WTC11 (cell line): ENCODE results near the gene A4GNT. TPM values are rescaled to one million over a fixed set of nuclear protein-coding genes. Genes with fewer than 3 reads are reported as not detected.

Experiments used
- ATAC-seq: fragments of 200-7000 bp; cut with Tn5 transposase; 2 replicates; pipeline ENCODE4 v1.10.0; 2021; ENCODE audit warnings: mild to moderate bottlenecking, moderate library complexity
- CTCF ChIA-PET: fragments of 300-600 bp; sonication (Branson Sonifier 250); formaldehyde crosslinking; loops from one replicate; lab custom pipeline; 2021; ENCODE audit warnings: antibody characterized with exemption; lab: Charles Lee
- POLR2A ChIA-PET: fragments of 350-600 bp; sonication (Branson Sonifier 250); formaldehyde crosslinking; loops from one replicate; lab custom pipeline; 2021; ENCODE audit warnings: antibody characterized with exemption; lab: Charles Lee
- DNase-seq: peaks from one replicate; pipeline ENCODE4 v3.0.0; 2021; ENCODE audit warnings: low spot score
- H3K27ac Mint-ChIP-seq: 2 replicates; pipeline ENCODE4 v1.8.0; 2021; ENCODE audit warnings: mixed read lengths
- H3K27me3 Mint-ChIP-seq: 2 replicates; pipeline ENCODE4 v1.8.0; 2021; ENCODE audit warnings: low read depth, mild to moderate bottlenecking, moderate library complexity, mixed read lengths
- H3K36me3 Mint-ChIP-seq: 2 replicates; pipeline ENCODE4 v1.8.0; 2021; ENCODE audit warnings: mixed read lengths
- H3K4me1 Mint-ChIP-seq: 2 replicates; pipeline ENCODE4 v1.8.0; 2022; ENCODE audit warnings: mixed read lengths
- H3K4me3 Mint-ChIP-seq: 2 replicates; pipeline ENCODE4 v1.8.0; 2021; ENCODE audit warnings: mild to moderate bottlenecking, moderate library complexity, mixed read lengths
- H3K9me3 Mint-ChIP-seq: 2 replicates; pipeline ENCODE4 v1.8.0; 2021; ENCODE audit warnings: mixed read lengths
- AFF4 ChIP-seq: sonication (generic); formaldehyde crosslinking; IDR thresholded peaks from 2 replicates; pipeline ENCODE4 v1.8.1; 2023; ENCODE audit warnings: mild to moderate bottlenecking, missing genetic modification reagents, borderline replicate concordance
- ATF1 ChIP-seq: sonication (generic); formaldehyde crosslinking; IDR thresholded peaks from 2 replicates; pipeline ENCODE4 v1.8.1; 2023; ENCODE audit warnings: mild to moderate bottlenecking, moderate library complexity, missing genetic modification reagents
- CTCF ChIP-seq: fragments of 200-600 bp; IDR thresholded peaks from 2 replicates; pipeline ENCODE4 v1.8.0; 2022; ENCODE audit warnings: antibody characterized with exemption
- E2F5 ChIP-seq: sonication (generic); formaldehyde crosslinking; IDR thresholded peaks from 2 replicates; pipeline ENCODE4 v1.8.1; 2022; ENCODE audit warnings: mild to moderate bottlenecking, moderate library complexity, missing genetic modification reagents
- FOXJ3 ChIP-seq: sonication (generic); formaldehyde crosslinking; IDR thresholded peaks from 2 replicates; pipeline ENCODE4 v1.9.0; 2021; ENCODE audit warnings: missing genetic modification reagents, mild to moderate bottlenecking, borderline replicate concordance
- IRF1 ChIP-seq: sonication (generic); formaldehyde crosslinking; IDR thresholded peaks from 2 replicates; pipeline ENCODE4 v1.8.0; 2023; ENCODE audit warnings: missing genetic modification reagents
- NFE2L1 ChIP-seq: sonication (generic); formaldehyde crosslinking; IDR thresholded peaks from 2 replicates; pipeline ENCODE4 v1.8.1; 2023; ENCODE audit warnings: missing genetic modification reagents
- OVOL2 ChIP-seq: fragments of 250-450 bp; sonication (Bioruptor Pico); IDR thresholded peaks from 2 replicates; pipeline ENCODE4 v1.9.0; 2021; ENCODE audit warnings: mild to moderate bottlenecking, borderline replicate concordance
- PREB ChIP-seq: sonication (generic); formaldehyde crosslinking; IDR thresholded peaks from 2 replicates; pipeline ENCODE4 v1.8.1; 2022; ENCODE audit warnings: mild to moderate bottlenecking, missing genetic modification reagents, moderate library complexity, borderline replicate concordance
- TCF7 ChIP-seq: sonication (generic); formaldehyde crosslinking; IDR thresholded peaks from 2 replicates; pipeline ENCODE4 v1.8.0; 2022; ENCODE audit warnings: mild to moderate bottlenecking, low read depth, missing genetic modification reagents, moderate library complexity
- TP53 ChIP-seq: sonication (generic); formaldehyde crosslinking; IDR thresholded peaks from 2 replicates; pipeline ENCODE4 v1.8.1; 2023; ENCODE audit warnings: mild to moderate bottlenecking, missing genetic modification reagents
- ZNF138 ChIP-seq: sonication (generic); formaldehyde crosslinking; conservative IDR thresholded peaks from 2 replicates; pipeline ENCODE4 v1.8.1; 2022; ENCODE audit warnings: mild to moderate bottlenecking, moderate library complexity, missing genetic modification reagents
- total RNA-seq: library from RNA; stranded (reverse); gene quantifications from 3 replicates; pipeline ENCODE4 v1.2.3, GENCODE V29; 2021
- TF ChIP-seq, protein P1 (sequence below): fragments of 250-450 bp; sonication (Bioruptor Pico); IDR thresholded peaks from 2 replicates; pipeline ENCODE4 v1.9.0; 2021; ENCODE audit warnings: mild to moderate bottlenecking
- TF ChIP-seq, protein P2 (sequence below): sonication (generic); formaldehyde crosslinking; IDR thresholded peaks from 2 replicates; pipeline ENCODE4 v1.8.1; 2023; ENCODE audit warnings: mild to moderate bottlenecking, moderate library complexity, missing genetic modification reagents
- TF ChIP-seq, protein P3 (sequence below): sonication (generic); formaldehyde crosslinking; IDR thresholded peaks from 2 replicates; pipeline ENCODE4 v1.8.1; 2022; ENCODE audit warnings: low read depth, missing genetic modification reagents, borderline replicate concordance

Gene A4GNT
- total RNA-seq, 1 experiment from 2014 or later, result not detected

DNA sequence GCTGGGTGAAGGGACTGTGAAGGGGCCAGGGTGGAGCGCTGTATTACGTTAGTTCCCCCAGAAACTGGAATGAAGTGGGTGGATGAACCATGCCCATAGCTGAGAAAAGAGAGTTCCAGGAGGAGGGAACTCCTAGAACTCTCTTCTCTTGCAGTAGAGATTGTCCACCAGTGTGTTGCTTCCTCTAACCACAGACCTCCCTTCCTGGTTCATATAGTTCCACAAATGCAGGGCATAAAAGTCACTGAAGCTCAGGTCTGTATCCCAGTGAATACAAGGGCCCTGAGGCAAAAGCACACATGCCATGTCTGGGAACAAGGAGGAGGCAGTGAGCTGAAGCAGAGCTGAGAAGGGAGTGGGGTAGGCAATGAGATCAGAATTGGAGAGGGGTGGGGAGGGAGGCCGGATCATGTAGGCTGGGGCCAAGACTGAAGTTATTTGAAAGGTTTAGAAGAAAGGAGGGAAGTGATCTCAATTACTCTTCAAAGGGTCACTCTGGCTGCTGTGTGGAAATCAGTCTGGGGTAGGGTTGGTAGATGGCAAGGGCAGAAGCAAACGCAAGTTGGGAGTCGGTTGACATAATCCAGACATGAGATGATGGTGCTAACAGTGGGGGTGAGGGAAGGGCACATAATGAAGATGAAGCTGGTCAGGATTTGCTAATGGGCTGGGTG is 6.5 kb downstream of the A4GNT start (continued):
- no peak for TF ChIP-seq ATF1
- TF ChIP-seq AFF4, result no peak
- no peak for TF ChIP-seq ZNF138 (CRISPR knock-in tag)
- no peak for TF ChIP-seq IRF1 (CRISPR knock-in tag)
- TF ChIP-seq OVOL2 (CRISPR knock-in tag), result no peak
- TF ChIP-seq, protein P1, sequence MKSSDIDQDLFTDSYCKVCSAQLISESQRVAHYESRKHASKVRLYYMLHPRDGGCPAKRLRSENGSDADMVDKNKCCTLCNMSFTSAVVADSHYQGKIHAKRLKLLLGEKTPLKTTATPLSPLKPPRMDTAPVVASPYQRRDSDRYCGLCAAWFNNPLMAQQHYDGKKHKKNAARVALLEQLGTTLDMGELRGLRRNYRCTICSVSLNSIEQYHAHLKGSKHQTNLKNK, result no peak
- no peak for TF ChIP-seq TCF7 (CRISPR knock-in tag)
- TF ChIP-seq, protein P2, sequence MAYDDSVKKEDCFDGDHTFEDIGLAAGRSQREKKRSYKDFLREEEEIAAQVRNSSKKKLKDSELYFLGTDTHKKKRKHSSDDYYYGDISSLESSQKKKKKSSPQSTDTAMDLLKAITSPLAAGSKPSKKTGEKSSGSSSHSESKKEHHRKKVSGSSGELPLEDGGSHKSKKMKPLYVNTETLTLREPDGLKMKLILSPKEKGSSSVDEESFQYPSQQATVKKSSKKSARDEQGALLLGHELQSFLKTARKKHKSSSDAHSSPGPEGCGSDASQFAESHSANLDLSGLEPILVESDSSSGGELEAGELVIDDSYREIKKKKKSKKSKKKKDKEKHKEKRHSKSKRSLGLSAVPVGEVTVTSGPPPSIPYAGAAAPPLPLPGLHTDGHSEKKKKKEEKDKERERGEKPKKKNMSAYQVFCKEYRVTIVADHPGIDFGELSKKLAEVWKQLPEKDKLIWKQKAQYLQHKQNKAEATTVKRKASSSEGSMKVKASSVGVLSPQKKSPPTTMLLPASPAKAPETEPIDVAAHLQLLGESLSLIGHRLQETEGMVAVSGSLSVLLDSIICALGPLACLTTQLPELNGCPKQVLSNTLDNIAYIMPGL (CRISPR knock-in tag), result no peak
- TF ChIP-seq, all 79 proteins: peak for 0

- Mint-ChIP-seq H3K4me1 (0 out of 2 replicates have a peak, but pooled peaks cover 4% of the 10 kb centered on the region), H3K9me3 (peaks cover 19% of the 10 kb centered on the region), H3K36me3 (peaks cover 7% of the 10 kb centered on the region), H3K27me3 (no peaks in the 10 kb centered on the region), H3K27ac (no peak overlapping the region), H3K4me3 (no peak overlapping the region)
- ChIA-PET CTCF (no interaction called here), POLR2A (no interaction called here)
- ATAC-seq (no peak), DNase-seq (peak; percentile 35)
- TF ChIP-seq, protein P3, sequence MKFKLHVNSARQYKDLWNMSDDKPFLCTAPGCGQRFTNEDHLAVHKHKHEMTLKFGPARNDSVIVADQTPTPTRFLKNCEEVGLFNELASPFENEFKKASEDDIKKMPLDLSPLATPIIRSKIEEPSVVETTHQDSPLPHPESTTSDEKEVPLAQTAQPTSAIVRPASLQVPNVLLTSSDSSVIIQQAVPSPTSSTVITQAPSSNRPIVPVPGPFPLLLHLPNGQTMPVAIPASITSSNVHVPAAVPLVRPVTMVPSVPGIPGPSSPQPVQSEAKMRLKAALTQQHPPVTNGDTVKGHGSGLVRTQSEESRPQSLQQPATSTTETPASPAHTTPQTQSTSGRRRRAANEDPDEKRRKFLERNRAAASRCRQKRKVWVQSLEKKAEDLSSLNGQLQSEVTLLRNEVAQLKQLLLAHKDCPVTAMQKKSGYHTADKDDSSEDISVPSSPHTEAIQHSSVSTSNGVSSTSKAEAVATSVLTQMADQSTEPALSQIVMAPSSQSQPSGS (CRISPR knock-in tag), result no peak
- TF ChIP-seq E2F5 (CRISPR knock-in tag), result no peak
- no peak for TF ChIP-seq FOXJ3 (CRISPR knock-in tag)
- TF ChIP-seq, protein P2 (CRISPR knock-in tag), result no peak
- TF ChIP-seq PREB (CRISPR knock-in tag), result no peak
- TF ChIP-seq NFE2L1, result no peak
- no peak for TF ChIP-seq TP53 (CRISPR knock-in tag)
- TF ChIP-seq CTCF, result no peak
Measured at GRCh38 chr3:138124706-138125355, 7.4 kb downstream of the A4GNT start.
